Fibroblast of peridontal ligament (primary cell): ENCODE data around the gene SLC11A1.

Source experiments
- DNase-seq: peaks from one replicate; pipeline ENCODE4 v3.0.0-alpha.2; 2010; ENCODE audit errors: extremely low read depth

SLC11A1 gene

DNA sequence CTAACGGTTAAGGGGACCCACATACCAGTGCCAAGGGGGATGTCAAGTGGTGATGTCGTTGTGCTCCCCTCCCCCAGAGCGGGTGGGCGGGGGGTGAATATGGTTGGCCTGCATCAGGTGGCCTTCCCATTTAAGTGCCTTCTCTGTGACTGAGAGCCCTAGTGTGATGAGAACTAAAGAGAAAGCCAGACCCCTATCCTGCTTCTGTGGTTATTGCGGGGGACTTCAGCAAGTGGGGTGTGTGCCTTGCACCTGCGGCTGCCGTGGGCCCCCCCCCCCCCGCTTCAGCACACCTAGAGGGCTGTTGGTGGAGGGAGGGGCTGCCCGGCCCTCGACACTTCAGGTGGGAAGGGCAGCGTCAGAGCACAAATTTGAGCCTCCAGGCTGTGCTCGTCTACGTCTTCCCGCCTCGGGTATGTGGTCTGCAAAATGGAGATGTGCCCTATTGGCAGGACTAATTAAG lies 23.7 kb downstream of the SLC11A1 start:
- no peak for DNase-seq

DNA sequence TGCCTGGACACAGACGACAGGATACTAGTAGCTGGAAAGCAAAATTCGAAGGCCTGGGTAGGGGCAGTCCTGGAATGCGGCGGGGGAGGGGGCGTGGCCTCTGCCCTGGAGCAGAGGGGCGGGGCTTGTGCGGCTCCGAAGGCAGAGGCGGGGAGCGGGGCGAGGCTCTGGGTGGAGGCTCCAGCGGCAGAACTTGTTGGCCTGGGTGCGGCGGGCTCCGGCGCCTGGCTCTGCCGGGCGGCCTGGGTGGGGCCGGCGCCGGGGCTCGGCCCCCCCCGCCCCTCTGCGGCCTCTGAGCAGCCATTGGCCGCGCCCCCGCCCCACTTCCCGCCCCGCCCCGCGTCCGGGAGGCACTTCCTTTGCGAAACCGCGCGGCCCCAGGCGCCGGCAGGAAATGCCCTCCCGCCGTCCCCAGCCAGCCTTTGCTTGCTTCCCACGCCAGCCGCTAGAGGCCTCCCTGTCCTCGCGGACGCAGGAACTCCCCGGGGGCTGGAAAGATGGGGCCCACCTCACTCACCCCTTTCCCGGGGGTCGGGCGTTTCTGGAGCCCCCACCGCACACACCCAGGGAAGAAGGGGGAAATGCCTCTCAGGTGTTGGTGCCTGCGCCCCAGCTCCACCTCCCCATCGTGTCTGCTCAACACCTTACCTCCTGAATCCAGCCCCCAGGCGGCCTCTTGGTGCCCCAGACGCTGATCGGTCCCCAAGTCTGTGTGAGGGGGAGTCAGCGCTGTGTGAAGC lies 24.3 kb downstream of the SLC11A1 start:
- DNase-seq = peak; percentile 86

DNA sequence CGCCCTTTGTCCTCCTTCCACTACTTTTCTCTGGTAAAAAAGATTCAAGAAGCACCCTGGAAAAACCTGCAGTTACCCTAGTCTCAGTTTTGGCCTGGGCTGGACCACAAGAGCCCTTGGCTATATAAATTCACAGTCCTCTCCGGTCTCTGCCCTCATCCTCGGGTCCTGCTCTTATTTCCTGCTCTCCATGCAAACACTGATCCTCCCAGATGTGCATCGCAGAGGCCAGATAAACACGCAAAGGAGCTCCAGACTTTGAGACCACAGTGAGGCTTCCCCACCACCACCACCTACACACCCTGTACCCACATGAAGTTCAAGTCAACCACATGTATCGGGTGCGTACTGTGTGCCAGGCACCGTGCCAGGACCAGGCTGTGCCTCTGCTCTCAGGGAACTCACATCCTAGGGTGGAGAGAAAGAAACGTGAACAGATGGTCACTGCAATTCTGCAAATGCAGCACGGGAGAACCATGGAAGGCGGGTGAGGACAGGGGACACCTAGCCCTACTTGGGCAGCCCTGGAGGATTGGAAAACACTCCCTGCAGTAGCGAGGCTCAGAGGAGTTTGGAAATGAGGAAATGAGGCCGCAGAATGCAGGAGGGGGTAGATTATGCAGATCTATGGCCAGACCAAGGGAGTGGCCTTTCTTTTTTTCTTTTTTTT lies 25.0 kb downstream of the SLC11A1 start:
- DNase-seq = peak; percentile 60

DNA sequence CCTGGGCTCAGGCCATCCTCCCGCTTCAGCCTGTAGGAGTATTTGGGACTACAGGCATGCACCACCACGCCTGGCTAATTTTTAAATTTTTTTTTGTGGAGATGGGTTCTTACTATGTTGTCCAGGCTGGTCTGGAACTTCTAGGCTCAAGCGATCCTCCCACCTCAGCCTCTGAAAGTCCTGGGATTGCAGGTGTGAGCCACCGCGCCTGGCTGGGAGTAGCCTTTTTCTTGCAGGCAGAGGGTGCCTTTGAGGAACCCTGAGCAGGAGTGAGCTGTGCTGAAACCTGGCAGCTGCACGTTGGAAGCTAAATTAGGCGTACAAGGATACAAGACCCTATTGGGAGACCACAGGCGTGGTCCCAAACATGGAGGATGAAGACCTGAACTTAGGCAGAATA lies 25.6 kb downstream of the SLC11A1 start:
- DNase-seq = no peak

DNA sequence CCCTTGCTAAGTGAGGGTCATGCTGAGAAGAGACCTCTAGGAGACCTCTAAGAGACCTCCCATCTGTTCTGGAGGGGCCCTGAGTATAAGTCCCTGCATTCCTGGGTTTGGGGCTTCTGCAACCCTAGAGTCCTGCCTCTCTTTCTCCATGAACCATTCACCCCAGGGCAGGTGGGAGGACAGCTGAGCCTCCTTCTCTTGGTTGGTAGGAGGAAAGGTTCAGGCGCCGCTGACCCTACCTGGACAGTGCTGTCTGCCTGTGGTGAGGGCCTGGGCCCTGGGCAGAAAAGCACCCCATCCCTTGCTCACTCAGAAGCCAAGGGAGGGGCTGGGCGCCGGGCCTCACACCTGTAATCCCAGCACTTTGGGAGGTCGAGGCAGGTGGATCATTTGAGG lies 36.2 kb downstream of the SLC11A1 start:
- no peak for DNase-seq

DNA sequence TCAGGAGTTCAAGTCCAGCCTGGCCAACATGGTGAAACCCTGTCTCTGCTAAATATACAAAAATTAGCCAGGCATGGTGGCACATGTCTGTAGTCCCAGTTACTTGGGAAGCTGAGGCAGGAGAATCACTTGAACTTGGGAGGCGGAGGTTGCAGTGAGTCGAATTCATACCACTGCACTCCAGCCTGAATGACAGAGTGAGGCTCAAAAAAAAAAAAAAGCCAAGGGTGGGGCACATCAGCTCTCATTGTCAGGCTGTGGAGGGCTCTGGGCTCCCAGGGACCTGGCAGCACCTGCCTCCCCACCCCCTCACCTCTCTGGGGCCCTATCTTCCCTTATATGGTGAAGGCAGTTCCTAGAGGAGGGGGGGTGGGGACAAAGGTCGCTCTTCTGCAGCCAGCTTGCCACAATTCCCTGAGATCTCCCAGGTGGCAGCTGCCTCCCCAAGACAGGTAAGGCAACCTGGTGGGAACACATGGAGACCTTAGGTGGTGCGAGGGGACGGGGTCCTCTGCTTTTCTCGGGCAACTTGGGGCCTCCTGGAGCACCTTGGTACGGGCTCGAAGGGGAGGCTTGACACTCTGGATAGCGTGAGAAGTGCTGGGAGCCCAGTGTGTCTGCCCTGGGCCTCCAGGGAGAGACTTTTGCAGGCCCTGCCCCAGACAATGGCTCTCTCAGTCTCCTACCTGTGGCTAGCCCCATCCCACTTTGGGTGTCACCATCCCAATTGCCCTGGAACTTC lies 36.8 kb downstream of the SLC11A1 start, which contains the start of gene VIL1:
TSS of gene VIL1 (plus strand) at position 407 of the 742 bp plus-strand sequence. CDS start 4,656 bp downstream, outside the sequence.
- no peak for DNase-seq

DNA sequence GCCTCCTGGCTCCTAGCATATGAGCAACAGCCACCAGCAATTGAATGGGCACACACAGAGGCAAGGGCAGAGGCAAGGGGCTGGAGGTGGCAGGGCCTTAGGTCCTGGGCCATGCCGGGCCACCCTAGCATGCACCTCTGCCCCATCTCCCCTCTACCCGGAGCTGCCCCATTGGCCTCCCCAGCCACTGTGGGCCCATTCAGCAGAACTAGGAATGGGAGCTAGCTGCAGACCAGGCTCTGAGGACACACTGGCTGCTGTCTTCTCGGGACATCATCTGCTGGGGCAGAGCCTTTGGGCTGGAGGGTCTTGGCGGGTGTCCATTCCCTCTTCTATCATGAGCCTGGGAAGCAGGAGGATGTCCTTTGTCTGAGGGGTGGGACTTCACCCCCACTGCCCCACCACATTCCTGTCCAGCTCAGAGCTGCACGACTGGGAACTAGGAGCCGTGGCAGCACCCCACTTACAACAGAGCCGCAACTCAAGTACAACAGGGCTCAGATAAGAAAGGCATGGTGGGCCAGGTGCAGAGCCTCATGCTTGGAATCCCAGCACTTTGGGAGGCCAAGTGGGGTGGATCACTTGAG lies 37.6 kb downstream of the SLC11A1 start:
- no peak for DNase-seq

DNA sequence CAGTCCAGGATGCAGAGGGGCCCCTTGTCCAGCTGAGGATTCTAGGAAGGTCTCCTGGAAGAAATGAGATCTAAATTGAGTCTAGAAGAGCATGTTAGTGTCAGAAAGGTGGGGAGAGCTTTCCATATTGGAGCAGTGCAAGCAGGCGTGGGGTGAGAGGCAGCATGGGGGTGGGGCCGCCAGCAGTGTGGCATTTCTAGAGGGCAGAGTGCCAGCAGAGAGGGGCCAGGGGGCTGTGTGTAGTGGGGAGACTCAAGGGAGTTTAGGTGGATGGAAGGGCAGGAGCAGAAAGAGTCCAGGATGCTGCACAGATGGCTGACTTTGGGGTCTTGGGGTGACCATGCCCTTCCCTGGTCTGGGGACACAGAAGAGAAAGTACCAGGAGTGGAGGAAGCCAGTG lies 39.0 kb downstream of the SLC11A1 start:
- DNase-seq = no peak

DNA sequence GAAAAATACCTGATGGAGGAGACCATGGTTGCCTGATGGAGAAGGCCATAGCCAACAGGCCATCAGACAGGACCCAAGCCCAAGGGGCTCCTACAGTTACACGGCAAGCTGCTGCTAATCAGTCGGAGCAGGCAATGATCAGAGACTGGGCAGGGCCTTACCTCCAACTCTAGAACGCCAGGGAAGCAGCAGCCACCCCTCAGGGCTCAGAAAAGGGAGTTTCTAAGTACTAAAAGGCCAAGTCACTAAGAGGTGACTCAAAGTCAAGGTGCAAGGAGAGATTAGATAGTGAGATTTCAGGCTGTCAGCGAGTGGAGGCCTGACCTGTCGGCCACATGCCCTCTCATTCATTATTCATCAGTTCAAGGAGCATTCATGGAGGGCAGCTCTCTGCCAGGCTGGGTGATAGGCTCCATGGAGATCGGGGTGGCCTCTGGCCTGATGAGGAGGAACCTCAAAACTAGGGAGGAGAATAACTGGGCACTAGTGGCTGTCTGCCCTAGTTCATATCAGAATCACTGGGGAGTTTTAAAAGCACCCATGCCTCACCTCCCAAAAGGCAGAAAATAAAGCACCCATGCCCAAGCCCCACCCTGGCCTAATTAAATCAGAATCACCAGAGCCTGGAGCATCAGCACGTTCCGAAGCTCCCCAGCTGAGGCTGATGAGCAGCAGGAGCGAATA lies 40.5 kb downstream of the SLC11A1 start:
- DNase-seq = no peak

DNA sequence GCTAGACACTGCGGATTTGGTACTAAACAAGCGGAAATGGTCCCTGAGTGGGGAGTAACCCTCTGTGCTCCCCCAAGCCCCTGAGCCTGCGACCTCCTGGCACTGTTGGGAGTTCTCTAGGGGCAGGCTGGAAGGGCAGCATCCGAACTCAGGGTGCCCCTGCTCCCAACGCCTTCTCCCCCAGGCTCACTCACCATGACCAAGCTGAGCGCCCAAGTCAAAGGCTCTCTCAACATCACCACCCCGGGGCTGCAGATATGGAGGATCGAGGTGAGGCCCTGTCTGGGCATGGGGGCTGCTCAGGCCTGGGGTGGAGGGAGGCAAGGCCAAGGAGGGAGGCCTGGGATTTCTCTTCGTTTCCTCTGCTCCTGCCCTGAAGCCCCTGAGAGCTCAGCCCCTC lies 41.5 kb downstream of the SLC11A1 start:
- DNase-seq = no peak

DNA sequence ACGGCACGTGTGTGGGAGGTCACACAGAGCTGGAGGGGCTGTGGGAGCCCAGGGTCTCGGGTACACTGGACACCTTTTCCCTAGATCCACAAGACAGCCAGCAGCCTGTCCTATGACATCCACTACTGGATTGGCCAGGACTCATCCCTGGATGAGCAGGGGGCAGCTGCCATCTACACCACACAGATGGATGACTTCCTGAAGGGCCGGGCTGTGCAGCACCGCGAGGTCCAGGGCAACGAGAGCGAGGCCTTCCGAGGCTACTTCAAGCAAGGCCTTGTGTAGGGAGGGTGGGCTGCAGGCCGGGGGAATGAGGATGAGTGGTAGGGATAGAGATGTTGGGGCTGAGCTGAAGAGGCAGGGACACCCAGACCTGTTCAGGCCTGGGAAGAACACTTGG lies 43.5 kb downstream of the SLC11A1 start:
- DNase-seq = no peak

DNA sequence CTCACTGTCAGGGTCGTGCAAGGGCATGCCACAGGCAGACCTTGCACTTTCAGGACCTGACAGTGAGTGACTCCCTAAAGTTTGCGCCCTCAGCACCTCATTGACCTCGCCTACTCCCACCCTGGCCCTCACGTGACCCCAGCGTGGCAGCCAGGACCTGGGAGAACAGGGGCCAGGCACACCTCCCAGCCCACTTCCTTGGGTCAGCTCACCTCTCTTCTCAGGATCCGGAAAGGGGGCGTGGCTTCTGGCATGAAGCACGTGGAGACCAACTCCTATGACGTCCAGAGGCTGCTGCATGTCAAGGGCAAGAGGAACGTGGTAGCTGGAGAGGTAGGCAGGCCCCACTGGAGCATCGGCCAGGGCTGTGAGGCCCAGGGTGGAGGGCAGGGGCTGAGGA lies 45.7 kb downstream of the SLC11A1 start:
- DNase-seq = no peak

DNA sequence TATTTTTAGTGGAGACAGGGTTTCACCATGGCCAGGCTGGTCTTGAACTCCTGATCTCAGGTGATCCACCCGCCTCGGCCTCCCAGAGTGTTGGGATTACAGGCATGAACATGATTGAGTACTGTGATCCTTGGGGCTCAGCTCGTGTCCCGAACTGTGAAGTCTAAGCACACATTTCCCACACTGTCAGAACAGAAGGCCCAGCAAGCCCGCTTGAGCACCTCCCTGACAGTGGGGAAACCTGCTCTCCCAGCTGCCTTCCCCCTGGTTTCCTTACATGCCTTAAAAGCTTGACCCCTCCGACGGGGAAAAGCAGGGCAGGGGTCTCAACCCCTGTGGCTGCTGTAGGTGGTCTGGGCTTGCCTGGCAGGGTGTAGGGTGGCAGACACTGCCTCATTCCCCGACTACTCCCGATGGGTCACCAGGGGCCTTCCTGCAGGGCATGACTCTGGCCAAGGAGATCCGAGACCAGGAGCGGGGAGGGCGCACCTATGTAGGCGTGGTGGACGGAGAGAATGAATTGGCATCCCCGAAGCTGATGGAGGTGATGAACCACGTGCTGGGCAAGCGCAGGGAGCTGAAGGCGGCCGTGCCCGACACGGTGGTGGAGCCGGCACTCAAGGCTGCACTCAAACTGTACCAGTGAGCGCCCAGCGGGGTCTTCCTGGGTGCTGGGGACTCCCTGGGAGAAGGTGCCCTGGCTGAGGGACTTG lies 46.9 kb downstream of the SLC11A1 start:
- no peak for DNase-seq

DNA sequence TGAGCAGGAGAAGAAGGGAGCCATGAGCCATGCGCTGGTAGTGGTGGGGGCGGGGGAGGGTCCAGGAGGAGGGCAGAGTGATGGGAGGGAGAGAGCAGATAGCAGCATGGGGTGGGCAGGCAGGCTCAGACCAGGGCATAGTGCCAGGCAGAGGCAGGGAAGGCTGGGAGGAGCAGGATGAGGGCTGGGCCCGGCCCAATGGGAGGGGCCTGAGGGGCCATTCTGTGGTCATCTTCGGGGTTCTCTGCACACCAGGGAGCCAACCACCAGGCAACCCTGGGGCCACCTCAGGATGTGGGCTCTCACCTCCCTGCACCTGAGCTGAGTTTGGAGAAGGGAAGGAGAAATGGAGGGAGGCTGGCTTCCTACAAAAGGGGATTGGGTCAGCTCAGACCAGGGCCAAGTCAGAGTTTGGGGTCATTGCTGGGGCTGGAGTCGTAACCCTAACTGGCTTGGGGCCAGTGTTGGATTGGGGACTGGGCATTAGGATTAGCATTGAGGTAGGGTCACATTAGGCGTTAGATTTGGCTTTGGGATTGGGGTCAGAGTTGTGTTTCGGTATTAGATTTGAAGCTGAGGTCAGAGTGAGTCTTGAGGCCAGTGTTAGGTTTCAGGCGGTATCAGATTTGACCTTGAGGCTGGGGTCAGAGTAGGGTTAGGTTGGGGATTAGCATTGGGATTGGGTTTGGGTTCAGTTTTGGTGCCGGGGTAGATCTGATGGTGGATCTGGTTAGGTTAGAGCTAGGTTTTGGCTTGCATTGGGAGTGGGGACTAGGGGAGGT lies 48.0 kb downstream of the SLC11A1 start:
- DNase-seq = no peak

DNA sequence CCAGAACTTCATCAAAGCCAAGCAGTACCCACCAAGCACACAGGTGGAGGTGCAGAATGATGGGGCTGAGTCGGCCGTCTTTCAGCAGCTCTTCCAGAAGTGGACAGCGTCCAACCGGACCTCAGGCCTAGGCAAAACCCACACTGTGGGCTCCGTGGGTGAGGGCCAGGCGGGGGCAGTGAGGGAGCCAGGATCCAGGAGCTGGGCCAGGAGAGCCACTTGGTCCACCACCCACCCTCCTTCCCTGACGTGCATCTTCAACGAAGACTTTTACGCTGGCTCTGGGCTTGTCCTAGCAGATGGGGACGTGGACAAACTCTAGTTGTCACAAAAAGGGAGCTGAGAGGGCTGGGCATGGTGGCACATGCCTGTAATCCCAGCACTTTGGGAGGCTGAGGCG lies 48.6 kb downstream of the SLC11A1 start:
- DNase-seq = no peak

DNA sequence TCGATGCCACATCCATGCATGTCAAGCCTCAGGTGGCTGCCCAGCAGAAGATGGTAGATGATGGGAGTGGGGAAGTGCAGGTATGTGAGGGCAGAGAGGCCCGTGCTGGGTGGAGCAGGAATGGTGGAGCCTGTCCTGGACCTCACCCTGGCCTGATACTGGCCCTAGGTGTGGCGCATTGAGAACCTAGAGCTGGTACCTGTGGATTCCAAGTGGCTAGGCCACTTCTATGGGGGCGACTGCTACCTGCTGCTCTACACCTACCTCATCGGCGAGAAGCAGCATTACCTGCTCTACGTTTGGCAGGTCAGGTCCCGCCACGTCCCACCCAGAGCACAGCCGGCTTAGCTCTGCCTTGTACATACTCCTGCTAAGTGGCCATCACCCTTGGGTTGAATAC lies 49.8 kb downstream of the SLC11A1 start:
- DNase-seq = no peak

DNA sequence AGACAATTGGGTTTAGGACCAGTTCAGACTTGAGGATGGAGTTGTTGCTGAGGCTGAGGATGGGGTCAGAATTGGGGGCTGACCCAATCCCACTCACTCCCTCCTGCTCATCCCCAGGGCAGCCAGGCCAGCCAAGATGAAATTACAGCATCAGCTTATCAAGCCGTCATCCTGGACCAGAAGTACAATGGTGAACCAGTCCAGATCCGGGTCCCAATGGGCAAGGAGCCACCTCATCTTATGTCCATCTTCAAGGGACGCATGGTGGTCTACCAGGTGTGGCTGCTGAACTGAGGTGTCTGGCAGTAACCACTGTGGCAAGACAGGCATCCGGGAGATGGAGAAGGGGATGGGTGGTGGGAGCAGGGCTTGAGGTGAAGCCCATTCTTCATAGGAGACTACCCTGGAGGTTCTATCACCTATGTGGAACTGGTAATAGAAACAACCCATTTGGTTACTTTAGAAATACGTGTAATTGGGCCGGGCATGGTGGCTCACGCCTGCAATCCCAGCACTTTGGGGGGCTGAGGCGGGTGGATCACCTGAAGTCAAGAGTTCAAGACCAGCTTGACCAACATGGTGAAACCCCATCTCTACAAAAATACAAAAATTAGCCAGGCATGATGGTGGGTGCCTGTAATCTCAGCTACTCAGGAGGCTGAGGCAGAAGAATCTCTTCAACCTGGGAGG lies 50.7 kb downstream of the SLC11A1 start:
- DNase-seq = no peak

DNA sequence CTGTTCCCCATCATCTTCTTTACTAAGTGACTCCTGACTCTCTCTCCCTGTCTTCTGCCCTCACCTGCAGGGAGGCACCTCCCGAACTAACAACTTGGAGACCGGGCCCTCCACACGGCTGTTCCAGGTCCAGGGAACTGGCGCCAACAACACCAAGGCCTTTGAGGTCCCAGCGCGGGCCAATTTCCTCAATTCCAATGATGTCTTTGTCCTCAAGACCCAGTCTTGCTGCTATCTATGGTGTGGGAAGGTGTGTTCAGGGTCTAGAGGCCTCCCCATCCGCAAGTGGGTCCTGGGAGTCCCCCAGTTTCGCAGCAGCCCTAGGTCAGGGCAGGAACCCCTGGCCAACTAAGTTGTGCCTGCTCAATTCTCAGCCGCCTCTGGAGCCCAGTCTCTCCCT lies 52.4 kb downstream of the SLC11A1 start:
- no peak for DNase-seq
